Measurements from ENCODE around the gene PHF2. TPM values are rescaled to one million over a fixed set of nuclear protein-coding genes. Genes with fewer than 3 reads are reported as not detected.

The PHF2 gene
- polyA plus RNA-seq, 1 of the 3 experiments (the other 2 are of a cell fraction), result 11.2 TPM

DNA sequence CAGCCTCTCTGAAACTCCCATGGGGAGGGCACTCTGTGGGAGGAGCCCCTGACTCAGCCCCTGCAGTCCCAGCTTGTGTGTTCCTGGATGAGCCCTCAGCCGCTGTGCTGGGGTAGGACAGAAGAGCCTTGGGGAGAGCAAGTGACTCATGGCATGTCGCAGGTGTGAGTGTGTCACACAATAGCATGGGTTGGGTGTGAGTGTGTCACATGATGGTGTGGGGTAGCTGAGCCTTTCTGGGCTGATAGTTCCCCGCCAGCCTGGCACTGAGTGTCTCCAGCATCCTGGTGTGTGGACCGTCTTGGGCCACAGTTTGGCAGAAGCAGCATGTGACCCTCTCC lies 83.4 kb downstream of the PHF2 start:
- Histone ChIP-seq H3K9me3 (no peaks in the 10 kb centered on the region), H3K9me2 (no peaks in the 10 kb centered on the region), H4K20me1 (ENCODE audit: insufficient read depth) (no peaks in the 10 kb centered on the region), H3K9ac (no peak overlapping the region), H3K36me3 (replicated peaks in 1 of 2; ENCODE audit: control insufficient read depth in 1 of 2, insufficient read depth in 2 of 2, low read length in 1 of 2) (peaks cover 0 to 3% of the 10 kb centered on the region in 2 experiments), H3K4me2 (no peak overlapping the region), H3K79me2 (ENCODE audit: insufficient read depth) (no peaks in the 10 kb centered on the region), H2AFZ (ENCODE audit: low read depth) (no peak overlapping the region), H3K27me3 (ENCODE audit: insufficient read depth) (no peaks in the 10 kb centered on the region), H3K27ac (ENCODE audit: low read depth in 2 of 2, low read length in 1 of 2) (no peak overlapping the region), H3F3A (replicated peaks; ENCODE audit: insufficient read depth) (no peaks in the 10 kb centered on the region), H3K4me3 (ENCODE audit: low read depth in 2 of 2, low read length in 1 of 2) (no peak overlapping the region), H3K4me1 (ENCODE audit: control insufficient read depth in 1 of 2, insufficient read depth in 2 of 2, low read depth in 1 of 2, low read length in 1 of 2) (no peaks in the 10 kb centered on the region)
- POLR2A ChIA-PET, result no interaction called here
- WGBS (ENCODE audit: low lambda C conversion rate), result 100% methylated on average over 3 of the region's 4 CpGs
- CTCF ChIA-PET, result interaction anchor here (0.8 kb wide), 1 partner anchor 303 kb away, joined by 3 read pairs; no protein-coding TSS in a partner anchor
- no peak for TF ChIP-seq GATA2 (CRISPR knock-in tag; IDR thresholded peaks at IDR 0.05)
- no peak for TF ChIP-seq RFX5 (IDR thresholded peaks at IDR 0.05; ENCODE audit: low read length)
- no peak for TF ChIP-seq GABPA (IDR thresholded peaks at IDR 0.05; ENCODE audit: low read depth)
- TF ChIP-seq, protein P1, sequence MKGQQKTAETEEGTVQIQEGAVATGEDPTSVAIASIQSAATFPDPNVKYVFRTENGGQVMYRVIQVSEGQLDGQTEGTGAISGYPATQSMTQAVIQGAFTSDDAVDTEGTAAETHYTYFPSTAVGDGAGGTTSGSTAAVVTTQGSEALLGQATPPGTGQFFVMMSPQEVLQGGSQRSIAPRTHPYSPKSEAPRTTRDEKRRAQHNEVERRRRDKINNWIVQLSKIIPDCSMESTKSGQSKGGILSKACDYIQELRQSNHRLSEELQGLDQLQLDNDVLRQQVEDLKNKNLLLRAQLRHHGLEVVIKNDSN (IDR thresholded peaks at IDR 0.05; ENCODE audit: borderline replicate concordance, low read depth), result no peak
- TF ChIP-seq, protein P2, sequence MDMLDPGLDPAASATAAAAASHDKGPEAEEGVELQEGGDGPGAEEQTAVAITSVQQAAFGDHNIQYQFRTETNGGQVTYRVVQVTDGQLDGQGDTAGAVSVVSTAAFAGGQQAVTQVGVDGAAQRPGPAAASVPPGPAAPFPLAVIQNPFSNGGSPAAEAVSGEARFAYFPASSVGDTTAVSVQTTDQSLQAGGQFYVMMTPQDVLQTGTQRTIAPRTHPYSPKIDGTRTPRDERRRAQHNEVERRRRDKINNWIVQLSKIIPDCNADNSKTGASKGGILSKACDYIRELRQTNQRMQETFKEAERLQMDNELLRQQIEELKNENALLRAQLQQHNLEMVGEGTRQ (IDR thresholded peaks at IDR 0.05; ENCODE audit: borderline replicate concordance, low read depth, low read length), result no peak
- no peak for TF ChIP-seq EZH2phosphoT487 (IDR thresholded peaks at IDR 0.05; ENCODE audit: borderline replicate concordance, low read depth)
- TF ChIP-seq ELF1 (IDR thresholded peaks at IDR 0.05), result no peak
- TF ChIP-seq FOXJ3 (CRISPR knock-in tag; IDR thresholded peaks at IDR 0.05), result no peak
- no peak for TF ChIP-seq NFIC (IDR thresholded peaks at IDR 0.05; ENCODE audit: borderline replicate concordance)
- no peak for TF ChIP-seq SMC3 (IDR thresholded peaks at IDR 0.05; ENCODE audit: low read depth, low read length)
- TF ChIP-seq, protein P3, sequence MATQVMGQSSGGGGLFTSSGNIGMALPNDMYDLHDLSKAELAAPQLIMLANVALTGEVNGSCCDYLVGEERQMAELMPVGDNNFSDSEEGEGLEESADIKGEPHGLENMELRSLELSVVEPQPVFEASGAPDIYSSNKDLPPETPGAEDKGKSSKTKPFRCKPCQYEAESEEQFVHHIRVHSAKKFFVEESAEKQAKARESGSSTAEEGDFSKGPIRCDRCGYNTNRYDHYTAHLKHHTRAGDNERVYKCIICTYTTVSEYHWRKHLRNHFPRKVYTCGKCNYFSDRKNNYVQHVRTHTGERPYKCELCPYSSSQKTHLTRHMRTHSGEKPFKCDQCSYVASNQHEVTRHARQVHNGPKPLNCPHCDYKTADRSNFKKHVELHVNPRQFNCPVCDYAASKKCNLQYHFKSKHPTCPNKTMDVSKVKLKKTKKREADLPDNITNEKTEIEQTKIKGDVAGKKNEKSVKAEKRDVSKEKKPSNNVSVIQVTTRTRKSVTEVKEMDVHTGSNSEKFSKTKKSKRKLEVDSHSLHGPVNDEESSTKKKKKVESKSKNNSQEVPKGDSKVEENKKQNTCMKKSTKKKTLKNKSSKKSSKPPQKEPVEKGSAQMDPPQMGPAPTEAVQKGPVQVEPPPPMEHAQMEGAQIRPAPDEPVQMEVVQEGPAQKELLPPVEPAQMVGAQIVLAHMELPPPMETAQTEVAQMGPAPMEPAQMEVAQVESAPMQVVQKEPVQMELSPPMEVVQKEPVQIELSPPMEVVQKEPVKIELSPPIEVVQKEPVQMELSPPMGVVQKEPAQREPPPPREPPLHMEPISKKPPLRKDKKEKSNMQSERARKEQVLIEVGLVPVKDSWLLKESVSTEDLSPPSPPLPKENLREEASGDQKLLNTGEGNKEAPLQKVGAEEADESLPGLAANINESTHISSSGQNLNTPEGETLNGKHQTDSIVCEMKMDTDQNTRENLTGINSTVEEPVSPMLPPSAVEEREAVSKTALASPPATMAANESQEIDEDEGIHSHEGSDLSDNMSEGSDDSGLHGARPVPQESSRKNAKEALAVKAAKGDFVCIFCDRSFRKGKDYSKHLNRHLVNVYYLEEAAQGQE (IDR thresholded peaks at IDR 0.05; ENCODE audit: low read depth, low read length), result no peak
- no peak for TF ChIP-seq RAD21 (IDR thresholded peaks at IDR 0.05; ENCODE audit: low read length)
- no peak for TF ChIP-seq RCOR1 (IDR thresholded peaks at IDR 0.05; ENCODE audit: low read length)
- no peak for TF ChIP-seq TAF1 (IDR thresholded peaks at IDR 0.05; ENCODE audit: borderline replicate concordance, low read depth, low read length)
- no peak for TF ChIP-seq MXI1 (IDR thresholded peaks at IDR 0.05; ENCODE audit: low read depth, low read length)
- TF ChIP-seq NRF1 (IDR thresholded peaks at IDR 0.05; ENCODE audit: low read depth, low read length), result no peak
- no peak for TF ChIP-seq FOSL2 (IDR thresholded peaks at IDR 0.05; ENCODE audit: borderline replicate concordance, low read depth)
- DNase-seq, result no peak

Data from SK-N-SH (cell line).